ENCODE results near the gene SLC8A1.

SLC8A1 gene

DNA sequence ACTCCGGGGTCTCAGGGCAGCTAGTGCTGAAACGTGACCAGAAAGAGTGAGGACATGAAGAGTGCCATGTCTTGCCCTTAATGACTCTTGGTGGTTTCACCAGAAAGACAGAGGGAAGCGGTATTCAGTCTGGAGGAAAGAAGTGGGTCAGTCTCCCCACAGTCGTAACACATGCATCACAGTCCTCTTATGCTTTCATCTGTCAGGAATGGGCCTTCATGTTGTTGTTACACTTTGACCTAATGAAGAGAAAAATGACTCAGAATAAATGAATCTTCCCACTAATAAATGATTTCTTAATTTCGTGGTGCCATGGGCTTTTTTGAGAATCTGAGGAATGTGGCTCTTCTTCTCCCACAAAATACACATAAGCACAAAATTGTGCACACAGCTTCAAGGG lies 103.2 kb downstream of the SLC8A1 start:
- no peak for DNase-seq

DNA sequence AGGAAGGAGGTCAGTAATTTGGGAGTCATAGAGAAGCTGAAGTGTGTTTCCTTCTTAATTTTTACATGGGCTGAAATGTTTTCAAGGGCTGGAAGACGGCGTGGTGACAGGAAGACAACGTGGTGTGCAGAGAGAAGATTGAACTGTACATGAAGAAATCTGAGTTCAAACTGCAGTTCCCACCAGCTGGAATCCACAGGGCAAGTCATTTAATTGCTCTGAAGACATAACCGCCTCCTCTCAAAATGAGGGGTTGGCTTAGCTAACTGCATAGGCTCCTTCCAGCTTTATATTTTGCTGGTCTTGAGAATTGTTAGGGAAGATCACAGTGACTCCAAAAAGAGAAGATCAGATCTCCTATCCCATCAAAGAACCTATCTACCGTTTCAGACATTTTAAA lies 103.9 kb downstream of the SLC8A1 start:
- DNase-seq: no peak

DNA sequence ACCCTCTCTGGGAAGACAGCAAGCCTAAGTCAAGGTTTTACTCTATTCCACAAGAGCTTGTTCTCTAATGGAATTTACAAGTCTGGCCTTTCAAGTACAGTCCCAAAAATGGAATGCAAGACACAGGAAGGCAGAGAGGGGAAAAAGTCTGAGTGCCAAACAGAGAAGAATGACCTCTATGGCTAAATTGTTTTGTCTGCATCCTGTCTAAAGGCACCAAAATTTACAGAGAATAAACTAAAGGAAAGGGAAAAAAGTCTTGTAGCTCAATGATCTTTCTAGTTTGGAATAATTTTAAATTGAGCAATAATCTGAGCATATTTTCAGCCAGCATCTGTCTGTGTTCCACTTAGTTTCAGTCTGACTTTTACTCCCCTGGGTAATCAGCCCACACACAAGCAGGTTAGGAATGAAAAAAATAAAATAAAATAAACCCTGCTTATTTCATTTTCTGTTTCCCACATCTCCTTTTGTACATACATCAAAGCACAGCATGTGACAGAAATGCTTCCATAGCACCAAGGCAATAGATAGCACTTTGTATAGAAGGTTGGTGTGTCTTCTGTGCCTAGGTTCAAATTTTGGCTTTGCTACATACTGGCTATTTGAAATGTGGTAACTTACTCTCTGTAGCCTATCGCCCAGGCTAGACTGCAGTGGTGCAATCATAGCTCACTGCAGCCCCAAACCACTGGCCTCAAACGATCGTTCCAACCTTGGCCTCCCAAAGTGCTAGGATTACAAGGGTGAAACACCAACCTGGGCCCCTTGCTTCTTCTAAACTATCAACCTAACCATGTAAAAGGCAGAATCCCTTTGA lies 105.1 kb downstream of the SLC8A1 start:
- DNase-seq: no peak

DNA sequence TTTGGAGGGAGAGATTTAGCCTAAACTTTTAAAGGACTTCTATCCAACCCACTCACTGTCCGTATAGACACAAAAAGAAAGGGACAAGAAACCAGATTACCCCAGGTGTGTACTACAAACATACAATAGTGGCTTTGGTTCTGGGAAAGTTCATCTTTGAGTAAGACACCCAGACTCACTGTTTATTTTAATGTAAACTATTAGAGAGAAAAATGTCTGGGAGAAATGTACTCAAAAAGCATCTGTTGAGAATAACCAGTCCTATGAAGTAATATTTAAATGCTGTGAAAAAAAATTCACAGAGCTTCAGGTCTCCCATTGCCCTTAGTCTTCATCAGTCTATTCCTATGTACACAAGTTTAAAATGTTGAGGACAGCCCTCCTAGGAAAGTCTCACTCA lies 107.5 kb downstream of the SLC8A1 start:
- DNase-seq: no peak

DNA sequence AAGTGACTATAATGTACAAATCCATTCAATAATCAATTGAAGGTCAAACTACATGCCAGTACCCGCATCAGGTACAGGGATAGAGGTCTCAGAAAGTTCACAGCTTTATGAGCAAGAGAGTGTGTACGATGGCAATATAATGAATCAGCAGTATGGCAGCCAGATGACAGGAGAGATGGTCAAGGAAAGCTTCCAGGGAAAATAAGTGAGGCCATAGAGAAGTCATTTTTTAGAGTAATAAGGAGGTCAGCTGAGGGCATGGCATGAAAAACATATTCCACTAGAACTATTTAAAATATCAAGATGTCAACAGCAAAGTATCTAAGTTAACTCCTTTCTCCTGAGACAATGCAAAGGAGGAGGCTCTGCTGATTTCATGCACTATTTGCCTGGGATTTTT lies 108.0 kb downstream of the SLC8A1 start:
- DNase-seq: no peak

DNA sequence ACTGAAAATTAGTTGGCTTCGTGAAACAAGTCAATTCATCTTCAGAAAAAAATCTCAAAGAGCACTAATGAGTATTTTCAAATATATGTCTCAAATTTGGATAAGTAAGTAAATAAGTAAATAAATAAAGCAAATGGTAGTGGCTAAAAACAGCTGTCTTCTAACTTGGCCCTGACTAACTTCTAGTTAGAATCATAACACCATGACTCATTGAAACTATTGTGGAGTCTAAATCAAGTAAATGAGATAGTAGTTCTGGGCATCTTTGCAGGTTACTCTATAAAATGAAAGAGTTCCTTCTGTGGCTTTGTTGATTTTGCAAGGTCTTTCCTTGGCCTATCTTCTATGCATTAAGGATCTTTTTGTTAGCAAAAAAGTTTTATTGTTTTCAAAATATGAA lies 110.7 kb downstream of the SLC8A1 start:
- no peak for DNase-seq

DNA sequence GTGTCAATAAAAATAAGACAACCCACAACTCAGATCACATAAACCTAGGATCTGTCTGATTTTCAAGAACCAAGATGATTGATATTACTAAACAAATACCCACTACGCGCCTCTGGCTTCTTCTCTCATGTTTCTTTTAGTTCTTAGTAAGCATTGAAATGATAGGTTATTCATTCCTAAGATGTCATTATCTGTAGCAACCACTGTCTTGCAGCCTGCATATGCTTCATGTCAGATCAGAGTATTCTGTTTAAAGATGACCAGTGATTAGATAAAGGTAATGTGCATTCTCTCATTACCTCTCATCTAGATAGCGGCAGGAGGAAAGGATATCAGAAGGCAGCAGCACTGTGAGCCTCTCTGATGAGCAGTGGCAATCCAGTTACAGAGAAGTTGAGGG lies 112.9 kb downstream of the SLC8A1 start:
- no peak for DNase-seq

DNA sequence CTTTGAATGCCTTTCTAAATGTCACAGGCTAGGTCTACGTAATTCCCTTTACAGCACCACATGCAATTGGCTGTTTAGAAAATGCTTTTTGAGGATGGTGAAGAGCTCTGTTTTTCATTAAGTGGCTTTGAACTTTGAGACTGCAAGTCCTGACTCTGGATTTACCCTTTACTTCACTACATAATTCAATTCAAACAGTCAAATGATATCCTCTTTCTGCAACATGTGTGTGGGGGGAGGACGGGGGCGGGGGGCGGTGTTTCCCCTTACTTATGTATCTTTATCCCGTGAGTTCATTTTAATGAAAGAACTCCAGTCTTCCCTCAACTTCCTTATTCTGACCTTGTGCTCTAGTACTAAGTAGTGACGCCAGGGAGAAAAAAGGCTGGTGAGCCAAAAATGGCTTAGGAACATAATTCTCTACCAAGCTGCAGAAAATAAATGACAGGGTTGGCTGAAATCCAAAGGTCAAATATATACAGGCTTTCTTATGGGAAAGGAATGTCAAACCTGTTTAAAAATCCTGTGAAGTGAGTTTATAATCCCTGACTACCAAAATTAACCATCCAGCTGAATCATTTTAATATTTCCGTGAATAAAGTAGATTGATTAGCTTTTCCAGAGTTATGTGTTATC lies 119.6 kb downstream of the SLC8A1 start:
- DNase-seq: peak in 1 of 2 donors; percentile 54

DNA sequence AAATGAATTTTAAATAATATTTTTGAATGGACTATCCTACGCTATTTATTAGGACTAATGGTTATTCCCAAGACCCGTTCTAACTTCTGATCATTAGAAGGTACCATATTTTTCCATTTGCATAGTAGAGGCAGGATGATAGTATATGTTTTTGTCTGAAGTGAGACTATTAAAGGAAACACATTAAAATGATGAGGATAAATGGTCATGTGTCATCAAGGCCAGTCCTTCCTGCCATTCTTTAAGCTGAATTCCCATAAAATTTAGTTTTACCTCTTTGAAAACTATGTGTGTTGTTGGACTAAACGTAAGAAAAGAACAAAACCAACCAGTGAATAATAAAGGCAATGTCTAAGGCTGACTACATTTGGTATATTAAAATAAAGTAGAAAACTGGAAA lies 121.8 kb downstream of the SLC8A1 start:
- DNase-seq: no peak

DNA sequence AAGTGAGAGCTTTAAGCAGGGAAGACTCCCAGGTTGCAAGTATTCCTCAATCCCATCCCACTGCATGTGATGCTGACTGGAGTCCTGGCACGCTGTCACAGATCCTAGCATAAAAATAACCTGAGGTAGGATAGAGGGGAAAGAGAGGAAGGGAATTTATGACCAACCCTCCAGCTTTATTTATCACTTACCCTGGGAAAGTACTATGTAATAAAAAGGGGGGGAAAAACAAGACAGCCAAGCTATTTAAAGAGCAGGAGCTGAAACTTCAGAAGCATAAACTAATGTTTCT lies 122.2 kb downstream of the SLC8A1 start:
- no peak for DNase-seq

DNA sequence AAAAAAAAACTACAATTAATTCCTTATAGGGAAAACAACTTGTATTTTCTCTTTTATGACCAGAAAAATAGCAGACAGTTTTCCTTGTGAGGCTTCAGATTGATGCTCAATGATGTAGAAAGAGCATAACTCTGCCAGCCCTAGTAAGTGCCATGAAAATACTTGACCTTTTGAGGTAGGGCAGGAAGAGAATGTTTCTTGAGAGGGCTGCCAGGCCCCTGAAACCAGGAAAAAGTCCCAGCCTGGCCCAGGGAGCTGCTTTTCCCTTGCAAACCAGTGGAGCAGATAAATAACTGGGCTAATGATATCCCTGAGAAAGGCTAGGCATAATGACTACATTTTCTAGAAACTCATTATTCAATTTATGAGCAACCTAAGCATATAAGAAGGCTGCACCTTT lies 126.8 kb downstream of the SLC8A1 start:
- no peak for DNase-seq

DNA sequence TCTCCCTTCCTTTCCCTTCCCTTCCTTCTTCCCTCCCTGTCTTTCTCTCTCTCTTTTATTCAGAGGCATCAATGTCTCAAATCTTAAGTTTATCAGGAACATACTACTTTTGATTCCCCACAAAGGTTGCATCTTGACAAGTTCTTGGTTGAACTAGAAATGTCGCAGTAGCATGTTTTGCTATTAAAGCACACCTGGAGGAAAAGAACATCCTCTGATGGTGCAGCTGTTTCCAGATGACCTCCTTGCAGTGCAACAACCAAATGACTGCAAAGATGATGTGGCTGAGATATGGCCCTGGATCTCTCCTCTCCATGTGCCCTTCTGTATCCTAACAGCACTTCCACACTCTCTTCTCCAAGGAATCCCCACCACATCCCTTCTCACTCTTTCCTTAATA lies 127.2 kb downstream of the SLC8A1 start:
- DNase-seq: no peak

DNA sequence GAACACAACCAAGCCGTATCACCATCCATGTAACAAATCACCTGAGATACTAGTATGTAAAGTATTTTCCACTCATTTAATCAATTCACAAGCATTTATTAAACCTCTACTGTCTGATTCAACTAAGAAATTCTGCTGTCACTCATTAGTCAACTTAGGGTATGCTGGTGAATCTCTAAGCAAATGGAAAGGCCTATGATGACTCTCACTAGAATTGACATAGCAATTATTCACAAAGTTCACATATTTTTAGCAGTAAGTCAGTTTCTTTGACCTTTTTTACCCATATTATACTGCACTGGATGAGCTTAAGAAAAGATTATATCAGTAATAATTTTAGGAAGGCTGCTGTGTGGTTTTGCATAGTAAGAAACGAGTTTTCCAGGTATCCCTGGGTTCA lies 130.1 kb downstream of the SLC8A1 start:
- no peak for DNase-seq

DNA sequence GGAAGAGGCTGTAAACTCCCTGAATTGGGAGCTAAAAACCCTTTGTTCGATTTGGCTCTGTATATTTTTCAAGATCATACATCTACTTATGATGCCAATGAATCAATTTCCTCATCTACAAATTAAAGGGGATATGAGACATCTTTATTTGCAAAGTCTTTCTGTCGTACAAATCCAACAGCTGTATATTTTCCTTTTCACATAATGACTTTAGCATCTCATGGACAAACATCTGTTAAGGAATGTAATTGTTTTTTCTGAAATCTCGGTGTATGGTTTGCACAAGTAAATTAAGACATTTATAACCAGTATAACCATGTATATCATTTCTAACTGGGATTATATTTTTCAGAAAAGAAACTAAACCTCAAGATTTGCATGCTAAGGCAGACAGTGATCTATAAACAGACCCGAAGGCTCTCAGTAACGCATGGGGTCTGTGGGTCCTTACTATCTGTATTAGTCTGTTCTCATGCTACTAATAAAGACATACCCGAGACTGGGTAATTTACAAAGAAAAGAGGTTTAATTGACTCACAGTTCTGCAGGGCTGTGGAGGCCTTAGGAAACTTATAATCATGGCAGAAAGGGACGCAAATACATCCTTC lies 130.8 kb downstream of the SLC8A1 start:
- no peak for DNase-seq

DNA sequence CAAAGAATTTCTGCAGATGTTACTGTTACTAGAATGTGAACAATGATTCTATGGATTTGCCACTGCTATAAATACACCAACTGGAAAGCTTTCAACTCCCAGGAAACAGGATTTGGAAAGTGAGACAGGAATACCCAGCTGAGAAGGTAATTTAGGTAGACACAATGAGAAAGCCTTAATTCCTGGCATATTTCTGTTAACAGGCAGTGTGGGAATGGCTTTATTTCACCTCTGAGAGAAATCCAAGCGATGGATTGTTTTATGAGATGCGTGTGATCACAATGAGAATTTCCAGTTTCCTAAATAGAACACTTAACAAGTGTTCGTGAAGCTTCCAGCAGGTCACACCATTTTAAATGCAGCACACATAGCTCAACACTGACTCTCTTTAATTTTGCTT lies 133.0 kb downstream of the SLC8A1 start:
- DNase-seq: no peak

DNA sequence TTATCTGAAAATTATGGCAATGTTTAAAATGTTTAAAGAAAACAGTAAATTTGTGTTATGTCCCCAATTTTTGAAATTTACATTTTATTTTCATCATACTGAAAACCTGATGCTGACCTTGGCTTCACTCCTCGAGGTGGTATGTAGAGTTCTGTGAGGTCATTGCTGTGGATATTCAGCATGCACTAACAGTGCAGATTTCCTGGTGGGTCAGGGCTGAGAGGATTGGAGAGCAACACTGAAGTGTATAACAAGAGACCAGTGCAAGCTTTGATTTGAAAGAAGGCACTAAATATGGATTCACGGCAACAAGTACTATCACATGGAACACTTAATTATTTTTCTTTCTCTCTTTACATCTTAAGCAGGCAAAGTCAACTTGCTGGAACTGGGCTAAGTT lies 134.1 kb downstream of the SLC8A1 start:
- no peak for DNase-seq

DNA sequence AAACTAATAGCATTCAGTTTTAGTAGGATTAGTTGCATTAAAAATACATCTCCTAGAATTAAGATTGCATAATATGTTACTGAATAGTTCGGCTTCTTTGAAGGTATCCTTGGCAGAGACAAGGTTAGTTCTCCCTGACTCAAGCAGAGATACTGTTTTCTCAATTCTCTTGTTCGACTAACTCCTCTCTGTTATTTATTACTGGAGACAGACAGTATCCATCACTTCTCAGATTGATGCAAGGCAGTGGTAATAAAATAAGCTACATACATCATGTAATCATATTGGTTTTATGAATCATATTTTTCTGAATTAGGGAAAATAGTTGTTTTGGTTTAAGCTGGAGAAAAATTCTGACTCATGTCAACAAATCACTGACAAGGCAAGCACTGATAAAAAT lies 134.8 kb downstream of the SLC8A1 start:
- DNase-seq: no peak

DNA sequence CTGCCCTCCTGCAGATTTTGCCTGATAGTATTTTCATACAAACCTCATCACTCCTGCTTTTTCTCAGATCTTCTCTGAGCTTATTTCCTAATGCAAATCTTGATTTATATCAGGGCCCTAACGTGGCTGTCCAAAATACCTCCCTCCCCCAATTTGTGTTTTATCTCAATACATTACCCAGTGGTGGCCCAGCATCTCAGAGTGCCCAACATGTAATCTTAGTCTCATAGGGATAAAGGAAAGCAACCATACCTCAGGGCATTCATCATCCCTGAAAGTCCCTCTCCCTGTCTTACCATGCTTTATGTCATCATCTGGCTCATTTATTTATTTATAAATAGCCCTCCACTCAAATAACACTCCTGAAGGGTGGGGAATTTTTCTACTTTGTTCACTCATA lies 135.3 kb downstream of the SLC8A1 start:
- no peak for DNase-seq

DNA sequence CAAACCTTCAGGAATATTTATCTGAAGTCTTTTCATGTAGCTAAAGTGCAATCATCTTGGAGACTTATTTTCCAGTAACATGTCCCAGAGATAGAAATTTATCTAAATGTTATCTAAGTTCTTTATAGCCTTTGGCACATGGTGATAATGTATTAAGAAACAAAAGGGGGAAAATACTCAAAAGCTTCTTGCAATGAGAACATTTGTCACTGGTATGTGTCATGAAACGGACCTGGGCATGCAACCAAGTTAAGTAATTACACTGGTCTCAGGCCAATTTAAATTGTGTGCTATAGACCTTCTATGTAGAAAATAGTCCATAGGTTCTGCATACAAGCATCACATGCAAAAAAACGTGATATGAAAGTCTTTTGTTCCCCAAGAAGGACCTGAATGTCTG lies 136.2 kb downstream of the SLC8A1 start:
- no peak for DNase-seq

DNA sequence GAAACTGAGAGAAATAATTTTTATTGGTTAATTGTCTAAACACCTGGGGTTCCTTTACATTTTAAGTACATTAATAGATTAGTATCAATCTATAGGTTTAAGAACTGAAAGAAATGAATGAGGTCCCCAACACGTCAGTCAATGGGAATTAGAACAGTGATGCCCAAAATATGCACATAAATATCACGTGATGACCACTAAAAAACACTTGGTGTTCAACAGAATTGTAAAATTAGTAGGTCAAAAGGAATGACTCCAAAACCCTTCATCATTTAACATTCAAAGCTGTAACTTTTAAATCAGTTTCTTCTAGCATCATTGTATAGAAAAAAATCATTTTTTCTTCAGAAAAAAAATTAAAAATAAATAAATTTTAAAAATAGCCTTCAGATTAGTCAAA lies 140.9 kb downstream of the SLC8A1 start:
- DNase-seq: no peak

DNA sequence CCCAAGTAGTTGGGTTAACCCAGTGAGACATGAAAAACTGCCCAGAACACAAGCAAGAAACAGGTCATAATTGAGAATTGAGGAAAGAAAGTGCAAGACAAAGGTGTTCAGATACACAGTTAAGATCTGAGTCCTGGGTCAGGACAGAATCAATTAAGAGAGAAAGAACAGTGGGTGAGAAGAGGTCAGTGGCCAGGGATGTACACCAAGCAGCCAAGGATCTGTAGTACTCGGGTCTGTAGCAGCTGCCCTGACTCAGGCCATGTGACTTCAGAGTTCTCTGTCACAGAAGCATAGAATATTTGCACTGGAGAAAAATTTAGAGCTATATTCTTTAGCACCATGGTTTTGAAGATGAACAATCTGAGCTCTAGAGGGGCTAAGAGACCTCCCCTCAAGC lies 141.6 kb downstream of the SLC8A1 start:
- no peak for DNase-seq

DNA sequence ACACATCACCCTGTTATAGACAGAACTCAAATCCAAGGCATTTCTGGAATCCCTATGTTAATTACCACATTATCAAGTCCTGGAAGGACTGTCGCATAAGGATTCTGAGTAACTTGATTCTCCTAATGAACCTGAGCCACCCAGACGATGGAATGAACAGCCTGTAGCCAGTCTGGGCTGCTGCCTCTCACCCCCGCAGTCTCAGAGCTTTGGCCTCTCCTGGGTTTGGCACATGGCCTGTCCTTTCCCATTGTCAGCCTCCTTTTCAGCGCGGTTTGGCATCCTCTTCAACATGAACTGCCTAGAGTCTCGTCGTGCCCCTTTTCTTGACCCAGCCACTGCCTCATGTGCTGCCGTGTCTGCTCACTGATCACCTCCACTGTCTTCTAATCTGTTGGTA lies 147.6 kb downstream of the SLC8A1 start:
- DNase-seq: no peak

DNA sequence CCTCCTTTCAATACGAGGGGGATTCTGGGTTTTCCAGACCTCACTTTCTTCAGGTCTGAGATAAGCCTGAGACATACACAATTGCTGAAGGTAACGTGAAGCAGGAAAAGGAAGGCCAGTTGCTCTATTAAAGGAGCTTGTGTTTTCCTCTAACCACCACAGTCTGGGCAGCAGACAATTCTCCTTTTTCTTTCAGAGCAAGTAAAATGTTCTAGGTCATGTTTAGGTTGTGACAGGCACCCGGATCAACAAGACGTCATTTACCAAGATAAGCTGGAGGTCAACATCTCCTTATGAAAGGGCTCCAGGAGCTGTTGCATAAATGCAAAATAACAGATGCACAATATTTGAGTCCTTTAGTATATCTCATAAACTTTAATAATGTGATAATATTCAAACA lies 148.1 kb downstream of the SLC8A1 start:
- DNase-seq: no peak

DNA sequence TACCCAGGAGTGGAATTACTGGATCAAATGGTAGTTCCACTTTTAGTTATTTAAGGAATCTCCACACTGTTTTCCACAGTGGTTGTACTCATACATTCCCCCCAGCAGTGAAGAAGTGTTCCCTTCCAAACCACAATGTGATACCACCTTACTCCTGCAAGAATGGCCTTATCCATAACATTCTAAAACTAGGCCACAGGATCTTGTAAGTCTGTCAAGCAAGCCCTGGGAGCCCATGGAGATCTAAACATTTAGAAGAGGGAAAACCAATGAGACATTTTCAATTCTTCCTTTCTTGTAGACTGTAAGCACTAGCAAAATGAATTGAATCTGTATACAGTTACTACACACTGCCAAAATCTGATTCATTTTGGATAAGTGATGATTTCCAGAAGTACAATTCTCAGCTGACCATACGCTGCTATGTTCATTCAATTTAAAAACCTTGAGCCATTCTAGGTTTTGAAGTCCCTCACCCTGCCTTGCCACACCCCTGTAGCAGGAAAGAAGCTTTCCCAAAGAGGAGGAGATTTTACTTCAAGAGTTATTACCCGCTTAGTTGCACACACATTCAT lies 149.1 kb downstream of the SLC8A1 start:
- DNase-seq: no peak
